ENCODE measurements around the gene SPACA4. TPM values are rescaled to one million over a fixed set of nuclear protein-coding genes. Genes with fewer than 3 reads are reported as not detected.
"Not testable (repeated sequence)": the region's sequence is repeated elsewhere in the genome, so short reads cannot be mapped to it uniquely, and the experiment has no call there.

Gene SPACA4
- total RNA-seq, 1 experiment from 2014 or later: not detected

DNA sequence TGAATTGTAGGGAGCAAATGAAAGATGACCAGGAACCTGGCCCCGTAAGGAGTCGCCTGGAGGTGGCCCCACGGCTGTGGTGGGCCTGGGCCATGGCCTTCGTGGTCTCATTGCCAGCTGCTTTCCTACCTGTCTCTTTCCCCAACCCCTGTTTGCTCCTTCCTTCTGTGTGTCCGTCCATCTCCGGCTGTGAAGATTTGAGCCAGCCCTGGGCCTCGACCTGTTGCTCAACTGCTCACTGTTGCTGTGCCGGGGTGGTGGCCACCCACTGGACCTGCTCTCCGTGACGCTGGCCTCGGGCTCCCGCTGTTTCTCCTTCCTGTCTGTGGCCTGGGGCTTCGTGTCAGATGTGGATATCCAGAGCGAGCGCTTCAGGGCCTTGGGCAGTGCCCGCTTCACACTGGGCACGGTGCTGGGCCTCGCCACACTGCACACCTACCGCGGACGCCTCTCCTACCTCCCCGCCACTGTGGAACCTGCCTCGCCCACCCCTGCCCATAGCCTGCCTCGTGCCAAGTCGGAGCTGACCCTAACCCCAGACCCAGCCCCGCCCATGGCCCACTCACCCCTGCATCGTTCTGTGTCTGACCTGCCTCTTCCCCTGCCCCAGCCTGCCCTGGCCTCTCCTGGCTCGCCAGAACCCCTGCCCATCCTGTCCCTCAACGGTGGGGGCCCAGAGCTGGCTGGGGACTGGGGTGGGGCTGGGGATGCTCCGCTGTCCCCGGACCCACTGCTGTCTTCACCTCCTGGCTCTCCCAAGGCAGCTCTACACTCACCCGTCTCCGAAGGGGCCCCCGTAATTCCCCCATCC lies 22.1 kb downstream of the SPACA4 start:
- H3K4me2 ChIP-seq (ENCODE audit: low read depth, low read length, poor library complexity, severe bottlenecking): no peak overlapping the region
- peaks cover 18% of the 10 kb centered on the region for H3K4me1 ChIP-seq (ENCODE audit: low read length)
- no peak overlapping the region for H3K27ac ChIP-seq (ENCODE audit: low read length)
- H3K27me3 ChIP-seq (ENCODE audit: low read length): no peaks in the 10 kb centered on the region
- H2AFZ ChIP-seq (ENCODE audit: low read length): no peak overlapping the region
- peaks cover 19% of the 10 kb centered on the region for H3K79me2 ChIP-seq (ENCODE audit: low read length)
- H3K4me3 ChIP-seq (ENCODE audit: low read length): no peak overlapping the region
- no peaks in the 10 kb centered on the region for H3K9me3 ChIP-seq (ENCODE audit: low read length)
- peaks cover 13% of the 10 kb centered on the region for H4K20me1 ChIP-seq (ENCODE audit: insufficient read depth, low read depth, low read length)
- H3K9ac ChIP-seq (ENCODE audit: low read length): no peak overlapping the region
- peaks cover 14% of the 10 kb centered on the region for H3K36me3 ChIP-seq (ENCODE audit: insufficient read depth, low read length)
- no peak for DNase-seq
- no peaks in the 10 kb centered on the region for H3K9me2 ChIP-seq (replicated peaks; ENCODE audit: insufficient read depth, low read length)

DNA sequence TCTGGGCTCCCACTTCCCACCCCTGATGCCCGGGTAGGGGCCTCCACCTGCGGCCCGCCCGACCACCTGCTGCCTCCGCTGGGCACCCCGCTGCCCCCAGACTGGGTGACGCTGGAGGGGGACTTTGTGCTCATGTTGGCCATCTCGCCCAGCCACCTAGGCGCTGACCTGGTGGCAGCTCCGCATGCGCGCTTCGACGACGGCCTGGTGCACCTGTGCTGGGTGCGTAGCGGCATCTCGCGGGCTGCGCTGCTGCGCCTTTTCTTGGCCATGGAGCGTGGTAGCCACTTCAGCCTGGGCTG lies 22.7 kb downstream of the SPACA4 start:
- no peaks in the 10 kb centered on the region for H3K9me3 ChIP-seq (ENCODE audit: low read length)
- H3K27ac ChIP-seq (ENCODE audit: low read length): no peak overlapping the region
- peaks cover 14% of the 10 kb centered on the region for H3K36me3 ChIP-seq (ENCODE audit: insufficient read depth, low read length)
- no peak overlapping the region for H2AFZ ChIP-seq (ENCODE audit: low read length)
- peaks cover 13% of the 10 kb centered on the region for H4K20me1 ChIP-seq (ENCODE audit: insufficient read depth, low read depth, low read length)
- H3K9ac ChIP-seq (ENCODE audit: low read length): no peak overlapping the region
- H3K27me3 ChIP-seq (ENCODE audit: low read length): no peaks in the 10 kb centered on the region
- H3K4me1 ChIP-seq (ENCODE audit: low read length): peaks cover 22% of the 10 kb centered on the region
- H3K9me2 ChIP-seq (replicated peaks; ENCODE audit: insufficient read depth, low read length): no peaks in the 10 kb centered on the region
- DNase-seq: no peak
- H3K79me2 ChIP-seq (ENCODE audit: low read length): peaks cover 18% of the 10 kb centered on the region
- no peak overlapping the region for H3K4me2 ChIP-seq (ENCODE audit: low read depth, low read length, poor library complexity, severe bottlenecking)
- H3K4me3 ChIP-seq (ENCODE audit: low read length): no peak overlapping the region

DNA sequence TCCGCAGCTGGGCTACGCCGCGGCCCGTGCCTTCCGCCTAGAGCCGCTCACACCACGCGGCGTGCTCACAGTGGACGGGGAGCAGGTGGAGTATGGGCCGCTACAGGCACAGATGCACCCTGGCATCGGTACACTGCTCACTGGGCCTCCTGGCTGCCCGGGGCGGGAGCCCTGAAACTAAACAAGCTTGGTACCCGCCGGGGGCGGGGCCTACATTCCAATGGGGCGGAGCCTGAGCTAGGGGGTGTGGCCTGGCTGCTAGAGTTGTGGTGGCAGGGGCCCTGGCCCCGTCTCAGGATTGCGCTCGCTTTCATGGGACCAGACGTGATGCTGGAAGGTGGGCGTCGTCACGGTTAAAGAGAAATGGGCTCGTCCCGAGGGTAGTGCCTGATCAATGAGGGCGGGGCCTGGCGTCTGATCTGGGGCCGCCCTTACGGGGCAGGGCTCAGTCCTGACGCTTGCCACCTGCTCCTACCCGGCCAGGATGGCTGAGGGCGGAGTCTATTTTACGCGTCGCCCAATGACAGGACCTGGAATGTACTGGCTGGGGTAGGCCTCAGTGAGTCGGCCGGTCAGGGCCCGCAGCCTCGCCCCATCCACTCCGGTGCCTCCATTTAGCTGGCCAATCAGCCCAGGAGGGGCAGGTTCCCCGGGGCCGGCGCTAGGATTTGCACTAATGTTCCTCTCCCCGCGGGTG lies 23.2 kb downstream of the SPACA4 start:
- Histone ChIP-seq H3K36me3 (ENCODE audit: insufficient read depth, low read length) (peaks cover 14% of the 10 kb centered on the region), H3K4me2 (ENCODE audit: low read depth, low read length, poor library complexity, severe bottlenecking) (no peak overlapping the region), H3K4me3 (ENCODE audit: low read length) (no peak overlapping the region)

DNA sequence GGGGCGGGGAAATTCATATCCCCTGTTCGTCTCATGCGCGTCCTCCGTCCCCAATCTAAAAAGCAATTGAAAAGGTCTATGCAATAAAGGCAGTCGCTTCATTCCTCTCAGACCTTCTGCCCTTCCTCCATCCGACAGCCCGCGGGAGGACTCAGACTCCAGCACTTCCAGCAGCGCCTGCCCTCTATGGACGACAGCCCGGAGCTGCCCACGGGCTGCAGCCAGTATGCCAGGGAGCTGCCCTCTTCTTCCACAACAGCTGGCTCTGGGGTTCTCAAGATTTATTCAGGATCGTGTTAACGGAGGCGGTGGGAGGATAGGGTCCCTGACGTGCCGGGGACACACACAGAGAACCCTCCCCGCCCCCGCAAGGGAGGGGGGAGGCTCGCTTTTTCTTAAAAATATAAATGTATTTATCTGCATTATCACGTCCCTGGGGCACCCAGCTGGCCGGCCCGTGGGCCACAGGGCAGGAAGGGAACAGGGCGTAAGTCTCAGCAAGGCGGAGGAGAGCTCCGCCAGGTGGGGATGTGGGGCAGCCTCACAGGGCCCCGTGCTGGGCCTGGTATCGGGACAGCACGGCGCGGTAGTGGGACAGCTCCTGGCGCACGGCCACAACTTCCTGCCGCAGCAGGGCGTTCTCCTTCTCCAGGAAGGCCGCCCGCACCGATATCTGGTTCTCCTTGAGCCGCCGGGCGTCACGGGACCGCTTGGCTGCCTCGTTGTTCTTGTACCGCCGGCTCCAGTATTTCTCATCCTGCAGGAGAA lies 23.9 kb downstream of the SPACA4 start:
- no peak overlapping the region for H3K4me2 ChIP-seq (ENCODE audit: low read depth, low read length, poor library complexity, severe bottlenecking)
- H3K36me3 ChIP-seq (ENCODE audit: insufficient read depth, low read length): peaks cover 14% of the 10 kb centered on the region

More for the DNA sequence above, 23.2 kb downstream of the SPACA4 start:
- Histone ChIP-seq H3K27ac (ENCODE audit: low read length) (no peak overlapping the region), H3K9me2 (replicated peaks; ENCODE audit: insufficient read depth, low read length) (no peaks in the 10 kb centered on the region), H2AFZ (ENCODE audit: low read length) (no peak overlapping the region), H4K20me1 (ENCODE audit: insufficient read depth, low read depth, low read length) (peaks cover 13% of the 10 kb centered on the region), H3K4me1 (ENCODE audit: low read length) (peaks cover 23% of the 10 kb centered on the region), H3K79me2 (ENCODE audit: low read length) (peaks cover 13% of the 10 kb centered on the region), H3K27me3 (ENCODE audit: low read length) (no peaks in the 10 kb centered on the region), H3K9me3 (ENCODE audit: low read length) (no peaks in the 10 kb centered on the region), H3K9ac (ENCODE audit: low read length) (no peak overlapping the region)
- peak; percentile 66 for DNase-seq

DNA sequence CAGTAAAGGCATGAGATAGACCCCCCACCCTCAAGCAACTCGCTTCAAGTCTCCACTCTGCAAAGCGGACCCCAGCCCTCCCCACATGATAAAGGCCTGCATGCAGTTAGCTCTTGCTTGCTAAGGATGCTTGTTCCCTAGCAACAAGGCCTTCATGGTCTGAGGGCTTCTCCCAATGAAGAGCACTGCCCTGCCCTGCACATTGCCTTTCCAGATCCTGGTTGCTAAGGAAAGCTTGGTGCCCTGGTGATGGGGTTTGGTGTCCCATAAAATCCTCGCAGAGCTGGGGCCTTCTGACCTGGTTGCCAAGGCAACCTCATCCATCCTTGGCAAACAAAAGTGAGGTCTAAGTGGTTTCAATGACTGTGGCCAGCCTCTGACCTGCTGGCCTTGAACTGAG lies 24.7 kb downstream of the SPACA4 start:
- H3K4me3 ChIP-seq (ENCODE audit: low read length): no peak overlapping the region
- peaks cover 4% of the 10 kb centered on the region; the same call in 1 of the 2 replicates for H3K79me2 ChIP-seq (ENCODE audit: low read length)
- H4K20me1 ChIP-seq (ENCODE audit: insufficient read depth, low read depth, low read length): peaks cover 7% of the 10 kb centered on the region
- no peak overlapping the region for H2AFZ ChIP-seq (ENCODE audit: low read length)
- no peak for DNase-seq
- H3K9me2 ChIP-seq (replicated peaks; ENCODE audit: insufficient read depth, low read length): no peaks in the 10 kb centered on the region; the same call in 1 of the 2 replicates
- H3K9me3 ChIP-seq (ENCODE audit: low read length): no peaks in the 10 kb centered on the region
- H3K27me3 ChIP-seq (ENCODE audit: low read length): no peaks in the 10 kb centered on the region
- H3K4me2 ChIP-seq (ENCODE audit: low read depth, low read length, poor library complexity, severe bottlenecking): no peak overlapping the region
- no peak overlapping the region for H3K27ac ChIP-seq (ENCODE audit: low read length)
- peaks cover 26% of the 10 kb centered on the region for H3K4me1 ChIP-seq (ENCODE audit: low read length)
- peaks cover 12% of the 10 kb centered on the region for H3K36me3 ChIP-seq (ENCODE audit: insufficient read depth, low read length)
- H3K9ac ChIP-seq (ENCODE audit: low read length): no peak overlapping the region

More for the DNA sequence above, 23.9 kb downstream of the SPACA4 start:
- no peak overlapping the region for H2AFZ ChIP-seq (ENCODE audit: low read length)
- H3K27ac ChIP-seq (ENCODE audit: low read length): no peak overlapping the region
- peaks cover 21% of the 10 kb centered on the region for H3K4me1 ChIP-seq (ENCODE audit: low read length)
- no peak for DNase-seq
- no peaks in the 10 kb centered on the region for H3K27me3 ChIP-seq (ENCODE audit: low read length)
- H4K20me1 ChIP-seq (ENCODE audit: insufficient read depth, low read depth, low read length): peaks cover 9% of the 10 kb centered on the region
- H3K9me2 ChIP-seq (replicated peaks; ENCODE audit: insufficient read depth, low read length): no peaks in the 10 kb centered on the region; the same call in 1 of the 2 replicates
- peaks cover 6% of the 10 kb centered on the region for H3K79me2 ChIP-seq (ENCODE audit: low read length)
- H3K9ac ChIP-seq (ENCODE audit: low read length): no peak overlapping the region
- H3K9me3 ChIP-seq (ENCODE audit: low read length): no peaks in the 10 kb centered on the region
- H3K4me3 ChIP-seq (ENCODE audit: low read length): no peak overlapping the region

DNA sequence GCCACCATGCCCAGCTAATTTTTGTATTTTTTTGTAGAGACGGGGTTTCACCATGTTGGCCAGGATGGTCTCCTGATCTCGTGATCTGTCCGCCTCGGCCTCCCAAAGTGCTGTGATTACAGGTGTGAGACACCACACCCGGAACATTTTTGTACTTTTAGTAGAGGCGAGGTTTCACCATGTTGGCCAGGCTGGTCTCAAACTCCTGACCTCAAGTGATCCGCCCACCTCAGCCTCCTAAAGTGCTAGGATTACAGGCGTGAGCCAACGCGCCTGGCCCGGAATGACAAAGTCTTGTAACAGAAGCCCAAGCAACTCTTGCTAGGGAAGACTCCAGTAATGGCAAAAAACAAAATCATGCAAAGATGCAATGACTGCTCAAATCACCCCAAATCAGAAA lies 25.7 kb downstream of the SPACA4 start:
- not testable (repeated sequence) for H4K20me1 ChIP-seq (ENCODE audit: insufficient read depth, low read depth, low read length); H3K79me2 ChIP-seq (ENCODE audit: low read length); H3K4me3 ChIP-seq (ENCODE audit: low read length); H2AFZ ChIP-seq (ENCODE audit: low read length); H3K27me3 ChIP-seq (ENCODE audit: low read length); DNase-seq; H3K9me3 ChIP-seq (ENCODE audit: low read length); H3K9me2 ChIP-seq (replicated peaks; ENCODE audit: insufficient read depth, low read length); H3K9ac ChIP-seq (ENCODE audit: low read length); H3K4me2 ChIP-seq (ENCODE audit: low read depth, low read length, poor library complexity, severe bottlenecking)
- Histone ChIP-seq H3K36me3 (ENCODE audit: insufficient read depth, low read length) (peaks cover 11% of the 10 kb centered on the region), H3K4me1 (ENCODE audit: low read length) (peaks cover 36% of the 10 kb centered on the region), H3K27ac (ENCODE audit: low read length) (0 out of 2 replicates have a peak overlapping the region, but pooled peaks have one; percentile 9)

DNA sequence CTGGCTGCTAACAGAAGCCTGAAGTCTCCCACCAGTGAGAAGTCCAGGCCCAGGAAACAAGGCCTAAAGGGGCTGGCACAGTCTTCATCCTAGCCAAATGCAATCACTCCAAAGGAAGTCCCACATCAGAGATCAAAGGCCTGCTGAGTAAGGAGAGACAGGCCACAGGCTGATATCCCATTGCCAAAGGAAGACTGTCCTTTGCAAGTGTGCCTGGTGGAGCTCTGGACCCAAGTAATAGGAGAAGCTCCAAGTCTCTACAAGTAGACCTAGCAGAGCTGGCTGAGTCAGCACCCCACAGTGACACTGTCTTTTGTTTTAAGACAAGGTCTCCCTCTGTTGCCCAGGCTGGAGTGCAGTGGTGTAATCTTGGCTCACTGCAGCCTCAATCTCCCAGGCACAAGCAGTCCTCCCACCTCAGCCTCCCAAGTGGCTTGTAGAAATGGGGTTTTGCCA lies 26.2 kb downstream of the SPACA4 start:
- Histone ChIP-seq H4K20me1 (ENCODE audit: insufficient read depth, low read depth, low read length) (peaks cover 7% of the 10 kb centered on the region), H3K27me3 (ENCODE audit: low read length) (no peaks in the 10 kb centered on the region), H3K36me3 (ENCODE audit: insufficient read depth, low read length) (peaks cover 11% of the 10 kb centered on the region), H2AFZ (ENCODE audit: low read length) (no peak overlapping the region), H3K4me2 (ENCODE audit: low read depth, low read length, poor library complexity, severe bottlenecking) (no peak overlapping the region), H3K4me1 (ENCODE audit: low read length) (peaks cover 37% of the 10 kb centered on the region), H3K9me3 (ENCODE audit: low read length) (no peaks in the 10 kb centered on the region), H3K4me3 (ENCODE audit: low read length) (no peak overlapping the region), H3K27ac (ENCODE audit: low read length) (0 out of 2 replicates have a peak overlapping the region, but pooled peaks have one; percentile 9), H3K9me2 (replicated peaks; ENCODE audit: insufficient read depth, low read length) (no peaks in the 10 kb centered on the region; the same call in 1 of the 2 replicates), H3K79me2 (ENCODE audit: low read length) (peaks cover 4% of the 10 kb centered on the region; the same call in 1 of the 2 replicates), H3K9ac (ENCODE audit: low read length) (no peak overlapping the region)
- DNase-seq: no peak

Measured in Karpas-422 (cell line).